Activated CD8-positive, alpha-beta memory T cell treated with anti-CD3 and anti-CD28 coated beads, Interleukin-2, amount 50 U/mL, for 4 hours (primary cell): ENCODE measurements around the gene TRIM28.
"Not testable (repeated sequence)": the region's sequence is repeated elsewhere in the genome, so short reads cannot be mapped to it uniquely, and the experiment has no call there.

Source experiments
- DNase-seq: peaks from one replicate; pipeline ENCODE4 v3.0.0-alpha.2; 2020

The TRIM28 gene

GRCh38 chr19:58543826-58544590 is at the start of gene TRIM28:
Gene TRIM28 (plus strand): TSS chr19:58544064. CDS start chr19:58544758, 694 bp downstream.
- DNase-seq, result peak; percentile 100

- DNase-seq, result no peak
These were observed 46.2 kb upstream of the TRIM28 start for GRCh38 chr19:58497634-58498170.

DNA sequence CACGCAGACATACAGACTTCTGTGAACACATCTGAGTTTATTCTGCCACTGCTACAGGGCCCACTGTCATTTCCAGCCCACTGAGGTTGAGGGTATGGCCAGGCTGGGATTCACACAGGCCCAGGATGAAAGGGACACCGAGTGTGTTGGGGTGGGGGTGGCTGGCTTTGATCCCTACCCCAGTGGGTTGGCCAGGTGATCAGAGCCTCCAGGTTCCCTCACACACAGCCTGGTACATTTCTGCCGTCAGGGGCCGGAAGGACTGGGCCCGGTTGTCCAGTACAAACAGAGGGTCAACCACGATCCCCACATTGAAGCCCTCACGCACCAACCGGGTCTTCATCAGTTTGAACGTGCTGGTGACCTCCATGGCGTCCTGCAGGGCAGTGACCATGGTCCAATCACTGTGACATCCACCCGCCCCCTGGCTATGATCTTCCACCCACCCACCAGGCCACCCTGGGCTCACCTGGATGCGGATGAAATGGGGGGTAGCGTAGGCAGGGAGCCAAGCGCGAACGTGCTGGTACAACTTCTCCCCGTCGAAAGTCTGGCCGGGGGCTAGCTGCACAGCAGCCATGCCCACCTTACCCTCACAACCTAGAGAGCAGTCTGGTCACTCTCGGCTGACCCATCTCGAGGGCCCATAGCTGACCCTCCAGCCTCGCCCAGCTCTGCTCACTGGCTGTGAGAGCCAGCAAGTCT is 45.4 kb upstream of the TRIM28 start:
- no peak for DNase-seq

DNA sequence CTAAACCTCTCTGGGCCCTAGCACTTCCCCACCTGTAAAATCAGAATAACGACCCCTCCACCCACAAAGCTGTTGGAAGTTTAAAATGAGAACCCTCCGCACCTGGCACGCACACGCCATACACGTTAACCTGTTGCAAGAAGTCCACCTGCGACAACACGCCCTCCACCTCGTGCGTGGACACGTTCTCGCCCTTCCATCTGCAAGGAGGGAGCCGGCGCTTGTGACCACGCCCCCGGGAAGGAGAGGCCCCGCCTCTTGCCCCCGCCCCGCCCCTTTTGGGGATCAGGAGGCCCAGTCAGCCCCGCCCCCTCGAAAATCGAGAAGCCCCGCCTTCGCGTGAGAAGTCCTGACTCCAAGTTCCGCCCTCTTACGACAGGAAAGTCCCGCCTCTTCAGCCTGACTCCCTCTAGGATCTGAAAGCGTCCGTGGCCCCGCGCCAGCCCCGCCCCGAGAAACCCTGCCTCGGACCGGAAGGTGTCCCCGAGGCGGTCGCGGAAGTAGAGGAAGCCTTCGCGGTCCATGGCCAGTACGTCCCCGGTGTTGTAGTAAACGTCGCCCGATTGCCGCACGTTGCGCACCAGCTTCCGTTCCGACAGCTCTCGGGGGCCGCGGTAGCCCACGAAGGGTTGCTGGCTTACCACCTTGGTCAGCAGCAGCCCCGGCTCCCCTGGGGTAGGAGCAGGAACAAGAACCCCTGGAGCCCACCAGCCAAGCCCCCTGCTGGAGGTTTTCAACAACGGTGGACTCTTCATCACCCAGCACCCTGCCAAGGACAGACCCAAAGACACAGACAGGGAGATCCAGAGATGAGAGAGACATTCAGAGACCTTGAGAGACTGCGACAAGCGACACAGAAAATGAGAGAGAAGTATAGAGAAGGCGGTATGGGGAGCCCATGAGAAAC is 44.6 kb upstream of the TRIM28 start:
- peak; percentile 95 for DNase-seq

- DNase-seq, result no peak
These were observed 43.6 kb upstream of the TRIM28 start for GRCh38 chr19:58500242-58500641.

DNA sequence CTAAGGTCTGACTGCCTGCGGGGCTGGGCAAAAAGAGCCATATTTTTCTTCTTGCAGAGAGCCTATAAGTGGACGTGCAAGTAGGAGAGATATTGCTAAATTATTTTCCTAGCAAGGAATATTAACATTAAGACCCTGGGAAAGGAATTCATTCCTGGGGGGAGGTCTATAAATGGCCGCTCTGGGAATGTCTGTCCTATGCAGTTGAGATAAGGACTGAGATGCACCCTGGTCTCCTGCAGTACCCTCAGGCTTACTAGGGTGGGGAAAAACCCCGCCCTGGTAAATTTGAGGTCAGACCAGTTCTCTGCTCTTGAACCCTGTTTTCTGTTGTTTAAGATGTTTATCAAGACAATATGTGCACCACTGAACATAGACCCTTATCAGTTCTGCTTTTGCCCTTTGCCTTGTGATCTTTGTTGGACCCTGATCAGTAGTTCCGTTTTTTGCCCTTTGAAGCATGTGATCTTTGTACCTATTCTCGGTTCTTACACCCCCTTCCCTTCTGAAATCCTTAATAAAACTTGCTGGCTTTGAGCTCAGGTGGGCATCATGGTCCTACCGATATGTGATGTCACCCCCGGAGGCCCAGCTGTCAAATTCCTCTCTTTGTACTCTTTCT is 36.2 kb upstream of the TRIM28 start:
- not testable (repeated sequence) for DNase-seq

DNA sequence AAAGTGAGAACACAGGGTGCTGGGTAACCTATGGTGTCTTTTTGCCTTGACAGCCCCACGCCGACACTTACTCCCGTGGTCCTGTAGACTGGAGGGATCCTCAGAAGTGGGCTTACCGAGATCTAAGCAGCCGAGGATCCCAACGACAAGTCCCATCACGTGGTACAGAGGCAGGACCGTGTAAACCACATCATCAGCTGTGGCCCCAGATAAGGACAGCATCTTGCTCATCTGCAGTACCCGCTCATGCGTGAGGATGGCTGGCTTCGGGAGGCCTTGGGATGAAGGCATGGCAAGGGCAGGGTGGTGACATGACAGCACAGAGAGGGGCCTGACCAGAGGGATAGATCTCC is 34.2 kb upstream of the TRIM28 start:
- no peak for DNase-seq

DNA sequence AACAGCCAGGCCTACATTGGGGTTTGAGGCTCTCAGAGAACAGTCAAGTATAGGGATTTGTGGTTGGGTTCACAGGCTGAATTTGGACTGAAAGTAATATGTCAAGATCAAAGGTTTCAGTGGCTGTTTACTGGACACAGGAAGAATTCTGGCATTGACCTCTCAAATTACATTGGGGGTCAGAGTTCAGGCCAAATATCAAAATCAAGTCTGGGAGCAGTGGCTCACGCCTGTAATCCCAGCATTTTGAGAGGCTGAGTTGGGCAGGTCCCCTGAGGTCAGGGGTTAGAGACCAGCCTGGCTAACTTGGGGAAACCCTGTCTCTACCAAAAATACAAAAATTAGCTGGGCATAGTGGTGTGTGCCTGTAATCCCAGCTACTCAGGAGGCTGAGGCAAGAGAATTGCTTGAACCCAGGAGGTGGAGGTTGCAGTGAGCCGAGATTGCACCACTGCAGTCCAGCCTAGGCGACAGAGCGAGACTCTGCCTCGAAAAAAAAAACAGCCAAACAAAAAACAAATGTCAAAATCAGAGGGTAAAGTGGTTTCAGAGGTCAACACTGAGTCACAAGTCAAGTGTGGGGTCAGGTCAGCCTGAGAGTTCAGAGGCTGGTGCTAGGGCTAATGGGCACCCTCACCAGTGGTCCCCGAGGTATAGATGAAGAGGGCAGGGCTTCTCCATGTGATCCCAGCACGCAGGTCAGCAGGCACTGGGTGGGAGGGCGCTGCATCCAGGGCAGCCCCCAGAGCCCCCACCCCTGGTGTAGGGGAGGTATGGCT is 33.6 kb upstream of the TRIM28 start:
- DNase-seq, result no peak

DNA sequence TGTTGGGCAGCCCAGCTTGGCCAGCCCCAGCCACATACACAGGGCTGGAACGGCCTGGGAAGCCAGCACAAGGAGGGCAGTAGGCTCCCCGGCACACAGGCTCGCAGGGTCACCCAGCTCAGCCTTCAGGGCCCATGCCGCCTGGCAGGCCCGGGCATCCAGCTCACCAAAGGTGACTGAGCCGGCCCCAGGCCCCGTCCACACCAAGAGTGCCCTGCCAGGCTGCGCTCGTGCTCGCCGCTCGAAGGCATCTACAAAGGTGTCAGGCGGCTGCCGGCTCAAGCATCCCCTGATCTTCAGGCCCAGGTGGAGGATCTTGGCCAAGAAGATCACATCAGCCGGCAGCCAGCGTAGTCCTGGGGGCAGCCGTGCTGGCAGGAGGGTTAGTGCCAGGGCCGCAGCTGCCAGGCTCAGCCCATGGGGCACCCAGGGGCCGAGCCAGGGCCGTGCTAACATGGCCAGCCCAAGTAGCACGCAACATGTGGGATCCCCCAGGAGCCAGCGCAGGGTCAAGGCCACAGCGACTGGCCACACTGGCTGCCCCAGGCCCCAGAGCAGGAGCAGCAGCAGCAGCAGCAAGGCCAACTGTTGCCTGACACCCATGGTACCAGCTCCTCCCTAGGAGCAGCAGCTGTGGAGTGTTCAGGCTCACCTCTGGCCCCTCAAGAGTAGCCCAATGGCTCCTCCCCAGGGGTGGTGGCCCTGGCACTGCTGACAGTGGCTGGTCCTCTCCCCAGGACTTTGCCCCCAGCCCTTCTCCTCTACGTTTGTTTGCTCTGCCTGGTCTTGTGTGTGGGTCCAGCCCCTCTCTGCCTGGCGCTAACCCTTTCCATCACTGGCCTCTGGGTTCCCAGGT is 32.3 kb upstream of the TRIM28 start, which contains the start of gene SLC27A5:
SLC27A5 (minus strand) TSS at position 640 of the 856 bp plus-strand sequence; CDS start at position 603, 37 bp downstream.
- DNase-seq, result no peak

DNA sequence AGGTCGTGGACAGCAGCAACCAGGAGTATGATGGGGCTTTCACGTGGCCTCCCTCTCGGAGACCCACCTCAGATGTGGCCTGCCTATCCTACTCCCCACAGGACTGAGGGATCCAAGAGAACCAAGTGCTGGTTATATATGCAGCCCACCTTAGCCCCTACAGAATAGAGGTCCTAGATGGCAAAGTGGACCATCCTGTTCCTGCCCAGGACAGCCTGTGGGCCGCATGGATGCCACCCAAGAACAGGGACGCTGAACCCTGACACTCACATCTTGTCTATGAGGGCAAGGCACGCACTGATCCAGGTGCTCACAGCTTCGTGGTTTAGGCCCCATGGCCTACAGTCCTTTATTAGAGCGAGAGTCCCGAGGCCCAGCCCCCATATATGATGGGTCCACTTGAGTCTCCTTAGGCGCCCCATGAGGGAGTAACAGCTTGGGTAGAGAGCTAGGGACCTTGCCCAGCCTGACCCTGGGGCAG is 30.6 kb upstream of the TRIM28 start:
- DNase-seq, result no peak

- DNase-seq, result peak; percentile 95
These were observed 29.9 kb upstream of the TRIM28 start for GRCh38 chr19:58513694-58514563.

GRCh38 chr19:58514564-58515022 is 29.3 kb upstream of the TRIM28 start:
- DNase-seq, result no peak

- no peak for DNase-seq
These were observed 28.6 kb upstream of the TRIM28 start for GRCh38 chr19:58515259-58515658.

DNA sequence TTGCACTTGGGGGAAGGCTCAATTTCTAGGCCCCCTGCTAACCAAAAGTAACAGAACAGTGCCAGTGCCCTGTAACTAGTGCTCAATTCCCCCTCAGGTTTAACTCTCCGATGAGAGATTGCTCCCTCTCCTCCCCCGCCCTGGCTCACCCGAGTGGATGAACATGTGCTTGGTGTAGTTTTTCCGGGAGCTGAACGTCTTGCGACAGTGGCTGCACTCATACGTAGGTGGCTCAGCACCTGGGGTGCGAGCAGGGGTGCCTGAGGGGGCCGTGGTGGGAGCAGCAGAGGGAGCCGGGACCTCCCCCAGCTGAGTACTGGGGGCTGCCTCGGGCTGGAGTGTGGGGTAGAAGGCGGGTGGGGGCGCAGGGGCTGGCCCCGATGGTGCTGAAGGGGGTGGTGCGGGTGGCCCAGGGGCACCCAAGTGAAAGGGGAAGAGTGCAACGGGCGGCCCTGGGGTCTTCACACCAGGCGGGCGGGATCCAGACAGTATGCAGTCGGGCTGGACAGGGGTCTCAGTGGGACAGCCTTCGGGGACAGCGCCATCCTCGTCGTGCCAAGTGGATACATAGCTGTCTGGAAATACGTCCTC is 27.5 kb upstream of the TRIM28 start:
- no peak for DNase-seq

DNA sequence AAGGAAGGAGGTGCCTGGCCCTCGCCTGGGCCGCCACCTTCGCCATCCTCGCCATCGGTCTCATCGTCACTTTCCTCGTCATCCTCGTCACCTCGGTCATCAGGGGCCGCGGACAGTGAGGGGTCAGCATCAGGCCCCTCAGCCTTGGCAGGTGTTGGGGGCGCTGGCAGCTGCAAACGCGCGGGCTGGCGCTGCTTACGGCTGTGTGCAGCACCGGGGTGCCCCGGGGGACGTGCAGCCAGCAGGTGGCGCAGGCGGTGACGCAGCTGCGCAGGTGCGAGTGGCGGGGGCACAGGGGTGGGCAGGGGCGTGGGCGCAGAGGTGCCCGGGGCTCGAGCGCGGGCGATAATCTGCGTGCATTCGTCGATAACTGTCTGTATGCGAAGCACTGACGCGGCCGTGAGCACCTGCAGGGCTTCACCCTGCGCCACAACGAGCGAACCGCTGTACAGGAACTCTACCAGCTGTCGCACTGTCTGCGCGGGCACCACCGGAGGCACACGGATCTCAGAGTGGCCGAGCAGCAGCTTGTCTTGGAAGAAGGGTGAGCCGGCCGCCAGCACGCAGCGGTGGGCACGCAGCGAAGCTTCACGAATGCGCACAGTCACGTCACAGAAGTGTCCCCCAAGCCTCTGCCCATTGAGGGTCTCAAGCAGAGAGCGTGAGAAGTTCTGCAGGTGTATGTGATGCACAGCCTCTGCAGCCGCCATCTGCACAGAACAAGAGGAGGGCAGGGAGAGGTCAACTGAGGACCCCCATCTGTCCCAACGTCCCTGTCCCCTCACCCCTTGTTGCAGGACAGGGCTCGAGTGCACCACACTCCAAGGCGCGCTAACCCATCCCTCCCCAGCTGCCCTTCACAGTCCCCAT is 26.7 kb upstream of the TRIM28 start:
- no peak for DNase-seq

DNA sequence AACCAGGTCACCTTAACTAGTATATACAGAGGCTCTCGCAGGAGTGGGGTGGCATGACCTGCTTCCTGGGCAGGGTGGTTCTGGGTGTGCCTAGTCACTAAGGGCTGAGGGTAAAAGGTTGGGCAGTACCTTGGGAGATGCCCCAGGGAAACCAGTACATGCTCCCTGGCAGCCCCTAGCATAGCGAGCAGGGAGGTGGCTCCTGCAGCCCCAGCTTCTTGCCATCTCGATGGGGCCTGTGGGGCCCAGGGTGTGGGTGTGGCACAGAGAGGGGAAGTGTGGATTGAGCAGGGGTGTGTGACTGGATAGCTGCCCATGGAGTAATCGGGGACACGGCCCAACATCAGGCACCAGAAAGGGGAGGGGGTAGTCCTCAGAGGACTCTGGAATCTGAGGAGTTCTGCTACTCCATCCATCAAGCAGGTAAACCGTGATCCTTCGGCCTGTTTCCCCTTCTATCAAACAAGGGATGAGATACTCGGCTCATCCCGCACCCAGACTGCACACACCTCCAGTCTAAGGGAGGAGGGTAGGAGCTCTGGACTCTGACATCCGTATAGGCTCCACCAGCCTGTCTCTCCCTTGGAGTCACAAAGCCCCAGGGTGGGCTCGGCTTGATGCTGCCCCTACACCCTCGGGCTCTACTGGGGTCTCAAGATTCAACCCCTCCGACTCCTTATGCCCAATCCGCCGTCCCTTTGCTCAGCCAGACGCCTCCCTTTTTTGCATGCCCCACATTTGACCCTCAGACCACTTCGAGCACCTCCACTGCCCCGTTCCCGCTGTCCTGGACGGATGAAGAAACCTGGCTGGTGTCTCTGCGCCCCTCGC is 25.4 kb upstream of the TRIM28 start:
- no peak for DNase-seq

DNA sequence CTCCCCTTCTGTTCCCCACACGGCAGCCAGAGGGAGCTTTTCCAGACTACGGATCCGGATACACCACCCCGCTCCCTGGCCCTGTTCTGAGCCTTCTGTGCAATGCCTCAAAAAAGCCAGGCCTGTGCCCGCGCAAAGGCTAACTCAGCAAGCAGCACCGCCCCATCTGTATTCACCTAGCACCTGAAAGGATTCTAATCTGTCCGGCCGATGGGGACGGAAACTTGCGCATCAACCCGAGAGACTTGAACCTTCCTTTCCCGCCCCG is 24.8 kb upstream of the TRIM28 start:
- DNase-seq, result peak; percentile 45
